Thoracic aorta (tissue), 2 donors: Measurements from ENCODE around the gene LYSET. TPM values are rescaled to one million over a fixed set of nuclear protein-coding genes. Genes with fewer than 3 reads are reported as not detected.

Experiments
- ATAC-seq: fragments of 150-250 bp; one replicate; pipeline ENCODE4 v1.8.0; 2017; ENCODE audit warnings: low read depth; ENCODE audit not compliant: insufficient number of reproducible peaks, low FRiP score
- DNase-seq: peaks from one replicate; pipeline ENCODE4 v3.0.0-alpha.2; 2020; ENCODE audit warnings: low spot score
- H3K27ac ChIP-seq, 2 donors: fragments of 200-600 bp; sonication (generic); 1 replicate in 1 of 2; 2 replicates in 1 of 2; pipeline ENCODE4 v1.5.1; 2016; ENCODE audit warnings: mild to moderate bottlenecking in 2 of 2, moderate library complexity in 2 of 2
- H3K27me3 ChIP-seq: fragments of 200-600 bp; sonication (generic); replicated peaks from 2 replicates; pipeline ENCODE4 v1.6.0; 2016; ENCODE audit warnings: mild to moderate bottlenecking; ENCODE audit not compliant: insufficient read depth
- H3K36me3 ChIP-seq: fragments of 200-600 bp; sonication (generic); one replicate; pipeline ENCODE4 v1.5.1; 2016
- H3K4me1 ChIP-seq, 2 donors: fragments of 200-600 bp; sonication (generic); 1 replicate in 1 of 2; 2 replicates in 1 of 2; pipeline versions ENCODE4 v1.5.1 to v1.6.0; 2016; ENCODE audit warnings: low read depth in 2 of 2, mild to moderate bottlenecking in 1 of 2; ENCODE audit not compliant: control insufficient read depth in 1 of 2
- H3K4me3 ChIP-seq: fragments of 200-600 bp; sonication (generic); 2 replicates; pipeline ENCODE4 v1.5.1; 2016; ENCODE audit warnings: mild to moderate bottlenecking
- H3K9me3 ChIP-seq: fragments of 200-600 bp; sonication (generic); 2 replicates; pipeline ENCODE4 v1.5.1; 2016
- CTCF ChIP-seq: fragments of 200-600 bp; sonication (generic); IDR thresholded peaks from one replicate; pipeline ENCODE4 v1.5.1; 2019; ENCODE audit warnings: antibody characterized with exemption
- total RNA-seq, 2 donors: library from RNA; depleted of rRNA; stranded (reverse); fragments of >200 nt; gene quantifications; one replicate each; pipeline versions ENCODE4 v1.1.0 to v1.2.3, GENCODE V29; 2016

The LYSET gene
- total RNA-seq, 2 donors from 2014 or later: 3.2 to 5.2 TPM

- Histone ChIP-seq H3K36me3 (no peaks in the 10 kb centered on the region), H3K9me3 (no peaks in the 10 kb centered on the region), H3K4me3 (no peak overlapping the region), H3K27ac (no peak overlapping the region), H3K27me3 (no peaks in the 10 kb centered on the region), H3K4me1 (no peaks in the 10 kb centered on the region)
- no peak for TF ChIP-seq CTCF
- DNase-seq (no peak), ATAC-seq (no peak)
Measured at GRCh38 chr14:93142854-93143652, 42.1 kb upstream of the LYSET start.

GRCh38 chr14:93146119-93146518 is 39.0 kb upstream of the LYSET start:
- no peak for TF ChIP-seq CTCF
- H3K4me3 ChIP-seq: no peak overlapping the region

GRCh38 chr14:93148979-93149378 is 36.1 kb upstream of the LYSET start:
- ATAC-seq: no peak
- TF ChIP-seq CTCF: no peak

More at GRCh38 chr14:93146119-93146518, 39.0 kb upstream of the LYSET start:
- Histone ChIP-seq H3K36me3 (no peaks in the 10 kb centered on the region), H3K4me1 (no peaks in the 10 kb centered on the region), H3K27ac (no peak overlapping the region), H3K27me3 (no peaks in the 10 kb centered on the region), H3K9me3 (no peaks in the 10 kb centered on the region)
- ATAC-seq: no peak
- no peak for DNase-seq

GRCh38 chr14:93150227-93151208 is 34.6 kb upstream of the LYSET start:
- no peak for TF ChIP-seq CTCF
- H3K4me3 ChIP-seq: no peak overlapping the region
- no peak for ATAC-seq
- no peaks in the 10 kb centered on the region for H3K4me1 ChIP-seq
- no peaks in the 10 kb centered on the region for H3K36me3 ChIP-seq
- H3K9me3 ChIP-seq: no peaks in the 10 kb centered on the region
- no peak overlapping the region for H3K27ac ChIP-seq
- H3K27me3 ChIP-seq: no peaks in the 10 kb centered on the region
- no peak for DNase-seq

More at GRCh38 chr14:93148979-93149378, 36.1 kb upstream of the LYSET start:
- Histone ChIP-seq H3K4me3 (no peak overlapping the region), H3K36me3 (no peaks in the 10 kb centered on the region), H3K9me3 (no peaks in the 10 kb centered on the region), H3K4me1 (no peaks in the 10 kb centered on the region), H3K27ac (no peak overlapping the region), H3K27me3 (no peaks in the 10 kb centered on the region)
- no peak for DNase-seq

- no peak overlapping the region for H3K27ac ChIP-seq
- no peaks in the 10 kb centered on the region for H3K27me3 ChIP-seq
- no peak for ATAC-seq
- no peak for TF ChIP-seq CTCF
- H3K4me1 ChIP-seq: no peaks in the 10 kb centered on the region
- H3K36me3 ChIP-seq: no peaks in the 10 kb centered on the region
- no peak overlapping the region for H3K4me3 ChIP-seq
- no peak for DNase-seq
- H3K9me3 ChIP-seq: no peaks in the 10 kb centered on the region
Measured at GRCh38 chr14:93153121-93153520, 32.0 kb upstream of the LYSET start.
